ENCODE results near the gene CCDC88A. TPM values are rescaled to one million over a fixed set of nuclear protein-coding genes. Genes with fewer than 3 reads are reported as not detected.
"Not testable (repeated sequence)": the region's sequence is repeated elsewhere in the genome, so short reads cannot be mapped to it uniquely, and the experiment has no call there.

CCDC88A gene
- total RNA-seq, 1 experiment from 2014 or later = 21.6 TPM

- Histone ChIP-seq H3F3A (ENCODE audit: low read length, unreplicated experiment) (no peaks in the 10 kb centered on the region), H3K27me3 (ENCODE audit: low read length) (no peaks in the 10 kb centered on the region), H3K9me2 (replicated peaks; ENCODE audit: low read length) (no peaks in the 10 kb centered on the region), H3K4me2 (ENCODE audit: low read length) (no peak overlapping the region), H3K4me1 (ENCODE audit: insufficient read depth, low read length) (no peaks in the 10 kb centered on the region), H3K27ac (ENCODE audit: low read length) (no peak overlapping the region), H4K20me1 (ENCODE audit: low read length) (no peaks in the 10 kb centered on the region), H2AFZ (ENCODE audit: low read length) (no peak overlapping the region), H3K4me3 (ENCODE audit: low read length) (no peak overlapping the region), H3K79me2 (ENCODE audit: low read length) (no peaks in the 10 kb centered on the region), H3K9me3 (ENCODE audit: low read length) (no peaks in the 10 kb centered on the region), H3K36me3 (ENCODE audit: low read depth, low read length) (no peaks in the 10 kb centered on the region), H3K9ac (ENCODE audit: low read length) (no peak overlapping the region)
- ATAC-seq (no peak; the same call in 1 of the 2 replicates), DNase-seq (no peak)
- ChIA-PET POLR2A (ENCODE audit: unreplicated experiment) (no interaction called here), CTCF (no interaction called here)
- no peak for TF ChIP-seq EZH2phosphoT487 (IDR thresholded peaks at IDR 0.05; ENCODE audit: borderline replicate concordance, low read length)
- TF ChIP-seq EZH2 (IDR thresholded peaks at IDR 0.05; ENCODE audit: low read length, unreplicated experiment) = no peak
- TF ChIP-seq, protein P1, sequence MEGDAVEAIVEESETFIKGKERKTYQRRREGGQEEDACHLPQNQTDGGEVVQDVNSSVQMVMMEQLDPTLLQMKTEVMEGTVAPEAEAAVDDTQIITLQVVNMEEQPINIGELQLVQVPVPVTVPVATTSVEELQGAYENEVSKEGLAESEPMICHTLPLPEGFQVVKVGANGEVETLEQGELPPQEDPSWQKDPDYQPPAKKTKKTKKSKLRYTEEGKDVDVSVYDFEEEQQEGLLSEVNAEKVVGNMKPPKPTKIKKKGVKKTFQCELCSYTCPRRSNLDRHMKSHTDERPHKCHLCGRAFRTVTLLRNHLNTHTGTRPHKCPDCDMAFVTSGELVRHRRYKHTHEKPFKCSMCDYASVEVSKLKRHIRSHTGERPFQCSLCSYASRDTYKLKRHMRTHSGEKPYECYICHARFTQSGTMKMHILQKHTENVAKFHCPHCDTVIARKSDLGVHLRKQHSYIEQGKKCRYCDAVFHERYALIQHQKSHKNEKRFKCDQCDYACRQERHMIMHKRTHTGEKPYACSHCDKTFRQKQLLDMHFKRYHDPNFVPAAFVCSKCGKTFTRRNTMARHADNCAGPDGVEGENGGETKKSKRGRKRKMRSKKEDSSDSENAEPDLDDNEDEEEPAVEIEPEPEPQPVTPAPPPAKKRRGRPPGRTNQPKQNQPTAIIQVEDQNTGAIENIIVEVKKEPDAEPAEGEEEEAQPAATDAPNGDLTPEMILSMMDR (conservative IDR thresholded peaks at IDR 0.05; ENCODE audit: low read depth, low read length) = no peak
- intact Hi-C loops (cut with micrococcal nuclease) = no loop called here
- BruUV-seq (replicated peaks) = no TSS peak
Measured at GRCh38 chr2:55454121-55454520, 34.5 kb upstream of the CCDC88A start.

- no peak overlapping the region for H3K4me2 ChIP-seq (ENCODE audit: low read length)
- ChIA-PET POLR2A (ENCODE audit: unreplicated experiment) (no interaction called here), CTCF (no interaction called here)
- no peak overlapping the region for H3K27ac ChIP-seq (ENCODE audit: low read length)
- ATAC-seq (no peak), DNase-seq (no peak)
- H3K79me2 ChIP-seq (ENCODE audit: low read length) = no peaks in the 10 kb centered on the region
- H3K9me3 ChIP-seq (ENCODE audit: low read length) = no peaks in the 10 kb centered on the region
- no peaks in the 10 kb centered on the region for H3F3A ChIP-seq (ENCODE audit: low read length, unreplicated experiment)
- H2AFZ ChIP-seq (ENCODE audit: low read length) = no peak overlapping the region
- no peaks in the 10 kb centered on the region for H4K20me1 ChIP-seq (ENCODE audit: low read length)
- no peaks in the 10 kb centered on the region for H3K36me3 ChIP-seq (ENCODE audit: low read depth, low read length)
- H3K27me3 ChIP-seq (ENCODE audit: low read length) = no peaks in the 10 kb centered on the region
- no peaks in the 10 kb centered on the region for H3K4me1 ChIP-seq (ENCODE audit: insufficient read depth, low read length)
- intact Hi-C loops (cut with micrococcal nuclease) = no loop called here
- no peak overlapping the region for H3K9ac ChIP-seq (ENCODE audit: low read length)
- no peaks in the 10 kb centered on the region for H3K9me2 ChIP-seq (replicated peaks; ENCODE audit: low read length)
- BruUV-seq (replicated peaks) = no TSS peak
- no peak overlapping the region for H3K4me3 ChIP-seq (ENCODE audit: low read length)
- TF ChIP-seq, protein P1 (conservative IDR thresholded peaks at IDR 0.05; ENCODE audit: low read depth, low read length) = no peak
- TF ChIP-seq EZH2phosphoT487 (IDR thresholded peaks at IDR 0.05; ENCODE audit: borderline replicate concordance, low read length) (no peak), EZH2 (IDR thresholded peaks at IDR 0.05; ENCODE audit: low read length, unreplicated experiment) (no peak)
Measured at GRCh38 chr2:55452879-55453278, 33.2 kb upstream of the CCDC88A start.

- H3K4me3 ChIP-seq (ENCODE audit: low read length) = no peak overlapping the region
- no peaks in the 10 kb centered on the region for H3K79me2 ChIP-seq (ENCODE audit: low read length)
- H3K36me3 ChIP-seq (ENCODE audit: low read depth, low read length) = no peaks in the 10 kb centered on the region
- H3K9me3 ChIP-seq (ENCODE audit: low read length) = no peaks in the 10 kb centered on the region
- H3K27ac ChIP-seq (ENCODE audit: low read length) = no peak overlapping the region
- no peak overlapping the region for H2AFZ ChIP-seq (ENCODE audit: low read length)
- no TSS peak for BruUV-seq (replicated peaks)
- no peaks in the 10 kb centered on the region for H3K4me1 ChIP-seq (ENCODE audit: insufficient read depth, low read length)
- H3K9me2 ChIP-seq (replicated peaks; ENCODE audit: low read length) = no peaks in the 10 kb centered on the region
- no peak overlapping the region for H3K4me2 ChIP-seq (ENCODE audit: low read length)
- H4K20me1 ChIP-seq (ENCODE audit: low read length) = no peaks in the 10 kb centered on the region
- intact Hi-C loops (cut with micrococcal nuclease) = no loop called here
- no peak for ATAC-seq
- no peaks in the 10 kb centered on the region for H3K27me3 ChIP-seq (ENCODE audit: low read length)
- H3K9ac ChIP-seq (ENCODE audit: low read length) = no peak overlapping the region
- ChIA-PET POLR2A (ENCODE audit: unreplicated experiment) (no interaction called here), CTCF (no interaction called here)
- no peaks in the 10 kb centered on the region for H3F3A ChIP-seq (ENCODE audit: low read length, unreplicated experiment)
- DNase-seq = no peak
- TF ChIP-seq, protein P1 (conservative IDR thresholded peaks at IDR 0.05; ENCODE audit: low read depth, low read length) = no peak
- TF ChIP-seq EZH2 (IDR thresholded peaks at IDR 0.05; ENCODE audit: low read length, unreplicated experiment) = no peak
- TF ChIP-seq EZH2phosphoT487 (IDR thresholded peaks at IDR 0.05; ENCODE audit: borderline replicate concordance, low read length) = no peak
Measured at GRCh38 chr2:55451699-55452098, 32.0 kb upstream of the CCDC88A start.

DNA sequence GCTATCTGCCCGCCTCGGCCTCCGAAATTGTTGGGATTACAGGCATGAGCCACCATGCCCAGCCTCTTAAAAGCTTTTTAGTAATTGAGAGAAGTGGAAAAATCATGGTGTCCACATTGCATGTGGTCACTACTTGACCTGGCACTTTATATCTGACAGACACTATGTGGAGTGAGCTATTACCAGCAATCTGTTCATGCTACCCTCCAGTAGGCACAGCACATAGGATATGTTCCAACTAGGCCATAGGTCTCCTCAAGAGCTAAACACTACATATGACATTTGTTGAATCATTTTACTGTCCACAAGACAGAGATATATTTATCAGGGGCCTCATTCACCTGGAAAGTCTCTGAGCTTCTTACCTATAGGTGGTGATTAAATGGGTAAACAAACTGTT, 30.4 kb upstream of the CCDC88A start:
- H3K4me3 ChIP-seq (ENCODE audit: low read length); H3K79me2 ChIP-seq (ENCODE audit: low read length); H3K4me1 ChIP-seq (ENCODE audit: insufficient read depth, low read length); H4K20me1 ChIP-seq (ENCODE audit: low read length); BruUV-seq (replicated peaks); H2AFZ ChIP-seq (ENCODE audit: low read length); H3K27me3 ChIP-seq (ENCODE audit: low read length); H3K4me2 ChIP-seq (ENCODE audit: low read length); POLR2A ChIA-PET (ENCODE audit: unreplicated experiment); H3F3A ChIP-seq (ENCODE audit: low read length, unreplicated experiment); H3K9me3 ChIP-seq (ENCODE audit: low read length); ATAC-seq; H3K9me2 ChIP-seq (replicated peaks; ENCODE audit: low read length); H3K36me3 ChIP-seq (ENCODE audit: low read depth, low read length); H3K27ac ChIP-seq (ENCODE audit: low read length); H3K9ac ChIP-seq (ENCODE audit: low read length); DNase-seq; intact Hi-C loops (cut with micrococcal nuclease); CTCF ChIA-PET: not testable (repeated sequence)
